GM12878 (cell line): ENCODE data around the gene PIAS1. TPM values are rescaled to one million over a fixed set of nuclear protein-coding genes. Genes with fewer than 3 reads are reported as not detected.

ENCODE experiments used
- ATAC-seq: fragments of 200-7000 bp; cut with Tn5 transposase; 3 replicates; pipeline ENCODE4 v1.9.1; 2020; ENCODE audit warnings: mild to moderate bottlenecking, moderate library complexity
- BruUV-seq: library from RNA; stranded (reverse); fragments of 400-500 nt; replicated peaks from 2 replicates; lab custom pipeline; 2021; lab: Mats Ljungman, UMichigan
- CTCF ChIA-PET: fragments of 300-600 bp; sonication (Branson Sonifier 250); formaldehyde crosslinking; extraction: SDS; loops from one replicate; lab custom pipeline; 2021; ENCODE audit warnings: inconsistent platforms; lab: Yijun Ruan, JAX
- POLR2A ChIA-PET: fragments of 350-600 bp; formaldehyde crosslinking; extraction: SDS; loops from one replicate; lab custom pipeline; 2021; ENCODE audit warnings: inconsistent platforms; lab: Charles Lee
- RAD21 ChIA-PET: fragments of 300-600 bp; sonication (Branson Sonifier 250); formaldehyde crosslinking; loops from one replicate; lab custom pipeline; 2023; ENCODE audit warnings: antibody characterized with exemption; ENCODE audit not compliant: unreplicated experiment; lab: Charles Lee
- SMC1A ChIA-PET: fragments of 300-600 bp; sonication (Branson Sonifier 250); formaldehyde crosslinking; loops from one replicate; lab custom pipeline; 2023; ENCODE audit not compliant: unreplicated experiment, uncharacterized antibody; lab: Charles Lee
- DNase-seq: peaks from one replicate; pipeline ENCODE4 v3.0.0-alpha.2; 2011; ENCODE audit warnings: low read depth, low spot score
- FAIRE-seq: peaks from 3 replicates; lab custom pipeline; 2011; peaks lifted over from hg19 to GRCh38; lab: Jason Lieb, UNC
- H2AFZ ChIP-seq: 2 replicates; pipeline ENCODE4 v1.6.0; 2011; ENCODE audit warnings: low read depth, low read length, control low read depth; ENCODE audit not compliant: control insufficient read depth
- H3K27ac ChIP-seq: 2 replicates; pipeline ENCODE4 v1.5.1; 2011; ENCODE audit warnings: control low read depth; ENCODE audit not compliant: control insufficient read depth, insufficient read depth
- H3K27me3 ChIP-seq, 2 experiments: replicated peaks in 1 of 2; 2 replicates each; pipeline versions ENCODE4 v1.6.0 to v1.6.1; 2011; ENCODE audit warnings: low read length in 1 of 2; ENCODE audit not compliant: control insufficient read depth in 2 of 2, insufficient read depth in 2 of 2
- H3K36me3 ChIP-seq, 2 experiments: 2 replicates each; pipeline ENCODE4 v1.5.1; 2011; ENCODE audit warnings: low read length in 1 of 2; ENCODE audit not compliant: control insufficient read depth in 2 of 2, insufficient read depth in 2 of 2
- H3K4me1 ChIP-seq: 2 replicates; pipeline ENCODE4 v1.6.1; 2011; ENCODE audit warnings: mild to moderate bottlenecking, low read length, moderate library complexity, mixed read lengths; ENCODE audit not compliant: control insufficient read depth, insufficient read depth
- H3K4me2 ChIP-seq: 2 replicates; pipeline ENCODE4 v1.6.0; 2011; ENCODE audit warnings: control low read depth; ENCODE audit not compliant: control insufficient read depth, insufficient read depth
- H3K4me3 ChIP-seq: fragments of 200-600 bp; sonication (generic); 2 replicates; pipeline ENCODE4 v1.5.1; 2016
- H3K79me2 ChIP-seq: 2 replicates; pipeline ENCODE4 v1.6.0; 2011; ENCODE audit warnings: low read length; ENCODE audit not compliant: control insufficient read depth, insufficient read depth
- H3K9ac ChIP-seq: 2 replicates; pipeline ENCODE4 v1.8.0; 2011; ENCODE audit warnings: low read length, control low read depth, mixed read lengths; ENCODE audit not compliant: control insufficient read depth, insufficient read depth
- H3K9me3 ChIP-seq: replicated peaks from 3 replicates; pipeline ENCODE4 v1.5.1; 2011; ENCODE audit warnings: mild to moderate bottlenecking, low read length; ENCODE audit not compliant: control insufficient read depth, insufficient read depth
- H4K20me1 ChIP-seq: 2 replicates; pipeline ENCODE4 v1.6.0; 2011; ENCODE audit not compliant: control insufficient read depth, insufficient read depth
- ASH2L ChIP-seq: fragments of 300-600, 200-600 bp; sonication (generic); IDR thresholded peaks from 2 replicates; pipeline ENCODE4 v1.6.1; 2017; ENCODE audit warnings: low read depth, mild to moderate bottlenecking, borderline replicate concordance
- BCLAF1 ChIP-seq: fragments of 450-650 bp; IDR thresholded peaks from 2 replicates; pipeline ENCODE4 v1.6.1; 2017; ENCODE audit warnings: antibody characterized with exemption, mild to moderate bottlenecking, moderate library complexity
- EP300 ChIP-seq, 2 experiments: fragments of 150-350 bp in 1 of 2; IDR thresholded peaks; 2 replicates each; pipeline ENCODE4 v1.6.1; 2011 to 2012; ENCODE audit warnings: low read depth in 2 of 2, low read length in 2 of 2, borderline replicate concordance in 1 of 2, improper control_type of control experiment in 1 of 2, inconsistent platforms in 1 of 2; ENCODE audit not compliant: control insufficient read depth in 1 of 2
- HCFC1 ChIP-seq: fragments of 150-350 bp; IDR thresholded peaks from 2 replicates; pipeline ENCODE4 v1.6.1; 2014; ENCODE audit warnings: low read length
- HDAC6 ChIP-seq: fragments of 200-600 bp; sonication (generic); IDR thresholded peaks from one replicate; pipeline ENCODE4 v1.8.0; 2017; ENCODE audit warnings: antibody characterized with exemption; ENCODE audit not compliant: unreplicated experiment
- JUNB ChIP-seq: IDR thresholded peaks from 2 replicates; pipeline ENCODE4 v1.6.1; 2016; ENCODE audit warnings: antibody characterized with exemption, mild to moderate bottlenecking
- JUND ChIP-seq: IDR thresholded peaks from 2 replicates; pipeline ENCODE4 v1.6.1; 2012; ENCODE audit warnings: low read depth, mild to moderate bottlenecking, low read length, improper control_type of control experiment, moderate library complexity
- MEF2B ChIP-seq: fragments of 450-650 bp; IDR thresholded peaks from 2 replicates; pipeline ENCODE4 v1.6.1; 2018; ENCODE audit warnings: mild to moderate bottlenecking, moderate library complexity; ENCODE audit not compliant: partially characterized antibody, poor library complexity, severe bottlenecking
- MXI1 ChIP-seq: fragments of 150-350 bp; IDR thresholded peaks from 2 replicates; pipeline ENCODE4 v1.6.1; 2011; ENCODE audit warnings: low read depth, mild to moderate bottlenecking, inconsistent platforms, low read length, improper control_type of control experiment
- NFIC ChIP-seq: IDR thresholded peaks from 2 replicates; pipeline ENCODE4 v1.6.1; 2012; ENCODE audit warnings: low read depth, mild to moderate bottlenecking, inconsistent platforms, low read length, moderate library complexity
- NR2C2 ChIP-seq: IDR thresholded peaks from 2 replicates; pipeline ENCODE4 v1.6.1; 2011; ENCODE audit warnings: borderline replicate concordance, low read depth; ENCODE audit not compliant: control insufficient read depth, insufficient read length
- SMARCA5 ChIP-seq: fragments of 450-650 bp; IDR thresholded peaks from 2 replicates; pipeline ENCODE4 v1.6.1; 2017; ENCODE audit warnings: mild to moderate bottlenecking
- STAT3 ChIP-seq: IDR thresholded peaks from 2 replicates; pipeline ENCODE4 v1.6.1; 2011; ENCODE audit warnings: low read depth, low read length, improper control_type of control experiment
- TAF1 ChIP-seq: IDR thresholded peaks from 2 replicates; pipeline ENCODE4 v1.6.1; 2011; ENCODE audit warnings: mild to moderate bottlenecking, low read depth, low read length, borderline replicate concordance
- USF2 ChIP-seq: IDR thresholded peaks from 2 replicates; pipeline ENCODE4 v1.6.1; 2011; ENCODE audit warnings: low read depth, low read length, improper control_type of control experiment, borderline replicate concordance
- ZBTB11 ChIP-seq: fragments of 450-650 bp; formaldehyde crosslinking; IDR thresholded peaks from 2 replicates; pipeline ENCODE4 v1.5.0; 2022; ENCODE audit warnings: mild to moderate bottlenecking, missing genetic modification characterization
- ZNF24 ChIP-seq: fragments of 450-650 bp; IDR thresholded peaks from 2 replicates; pipeline ENCODE4 v1.6.1; 2017; ENCODE audit warnings: antibody characterized with exemption, mild to moderate bottlenecking
- WGBS: methylation state at CpG from one replicate; pipeline ENCODE4 v1.1.6; 2016; ENCODE audit warnings: low lambda C conversion rate; ENCODE audit not compliant: insufficient replicate concordance, insufficient coverage; ENCODE audit errors: missing lambda C conversion rate; 5-methylcytosine and 5-hydroxymethylcytosine counted together
- in situ Hi-C: fragments of 300-500 bp; cut with MboI; formaldehyde crosslinking; loops from 9 replicates; pipeline ENCODE4 v1.14.3; 2018; ENCODE audit warnings: mixed read lengths
- intact Hi-C: fragments of 100-400 bp; cut with micrococcal nuclease; formaldehyde crosslinking; loops from one replicate; pipeline ENCODE4 v1.14.2; 2022; ENCODE audit not compliant: unreplicated experiment
- polyA plus RNA-seq, 11 experiments: library from polyadenylated mRNA; depleted of rRNA in 4 of 11; unstranded in 6 of 11; stranded (reverse) in 5 of 11; fragments of >200 nt; fragmentation: Nextera tagmentation in 4 of 11; fragmentation: Illumina TruSeq in 1 of 11; extraction: Ambion mirVana in 4 of 11; extraction: Trizol in 1 of 11; gene quantifications; 1 replicate in 1 of 11; 2 replicates in 10 of 11; pipeline versions ENCODE4 v1.2.1 to v1.2.3, GENCODE V29; 2011 to 2016; ENCODE audit warnings: inconsistent platforms in 2 of 11, missing spikeins in 2 of 11, low read depth in 1 of 11
- total RNA-seq, 4 experiments: library from RNA; depleted of rRNA in 3 of 4; stranded (reverse); fragments of >200 nt in 3 of 4; fragmentation: Illumina TruSeq in 1 of 4; extraction: Trizol in 1 of 4; gene quantifications; 2 replicates each; pipeline versions ENCODE4 v1.2.1 to v1.2.3, GENCODE V29; 2013 to 2021

Gene PIAS1
- total and polyA plus RNA-seq, 10 of the 15 experiments (the other 5 are each of a cell fraction or from before 2014, with no cell fraction given), result 20.2 to 96.3 (median 37.0) TPM

- Histone ChIP-seq H3K27ac (no peak overlapping the region), H3K9ac (no peak overlapping the region), H3K27me3 (no peaks in the 10 kb centered on the region), H3K79me2 (no peaks in the 10 kb centered on the region; the same call in 1 of the 2 replicates), H3K36me3 (peaks cover 5 to 22% of the 10 kb centered on the region in 2 experiments), H4K20me1 (no peaks in the 10 kb centered on the region), H3K4me3 (no peak overlapping the region), H2AFZ (no peak overlapping the region), H3K9me3 (no peaks in the 10 kb centered on the region), H3K4me2 (no peak overlapping the region), H3K4me1 (no peaks in the 10 kb centered on the region)
- intact Hi-C loops, result loop anchor here (5.0 kb wide), 1 partner anchor 93 kb away; no protein-coding TSS in a partner anchor
- FAIRE-seq (no peak), DNase-seq (no peak), ATAC-seq (no peak)
- 91% methylated on average over 1 of the region's 1 CpG for WGBS
- no TSS peak for BruUV-seq
- ChIA-PET POLR2A (interaction anchor here (0.6 kb wide), 1 partner anchor 23 kb away, joined by 3 read pairs; no protein-coding TSS in a partner anchor), RAD21 (interaction anchor here (0.8 to 1.4 kb wide), 3 partner anchors 50 to 287 kb away, joined by 3 to 6 read pairs (median 4); partner anchors contain the start of gene PIAS1), SMC1A (interaction anchor here (0.7 to 1.9 kb wide), 3 partner anchors 11 to 287 kb away, joined by 3 to 7 read pairs (median 3); no protein-coding TSS in a partner anchor), CTCF (interaction anchor here (9.6 kb wide), 1 partner anchor 288 kb away, joined by 119 read pairs; no protein-coding TSS in a partner anchor)
- in situ Hi-C loops, result loop anchor here (5.0 kb wide), 1 partner anchor 288 kb away; no protein-coding TSS in a partner anchor
- TF ChIP-seq HCFC1, result no peak
- TF ChIP-seq HDAC6, result no peak
- TF ChIP-seq JUND, result no peak
- TF ChIP-seq BCLAF1, result no peak
- no peak for TF ChIP-seq ZBTB11 (CRISPR knock-in tag)
- TF ChIP-seq ZNF24, result no peak
- no peak for TF ChIP-seq JUNB
- TF ChIP-seq MXI1, result no peak
- no peak for TF ChIP-seq USF2
- no peak for TF ChIP-seq TAF1
- no peak for TF ChIP-seq NFIC
- no peak for TF ChIP-seq EP300 (IDR thresholded peaks at IDR 0.05; ENCODE audit: borderline replicate concordance in 1 of 2, control insufficient read depth in 1 of 2, low read depth in 2 of 2, low read length in 2 of 2)
- TF ChIP-seq NR2C2, result no peak
- TF ChIP-seq SMARCA5, result no peak
- no peak for TF ChIP-seq MEF2B
- TF ChIP-seq ASH2L, result no peak
- TF ChIP-seq STAT3, result no peak
These were observed 96.1 kb downstream of the PIAS1 start for GRCh38 chr15:68150187-68150586.
